HG02943 (cell line): ENCODE results near the gene H19.

Source experiments
- ATAC-seq: cut with Tn5 transposase; IDR thresholded peaks from one replicate; pipeline ENCODE4 v1.9.1; 2021; ENCODE audit warnings: mild to moderate bottlenecking, low read depth, moderate library complexity; ENCODE audit not compliant: unreplicated experiment

The H19 gene

GRCh38 chr11:1949302-1949701, 48.3 kb downstream of the H19 start:
- no peak for ATAC-seq

- no peak for ATAC-seq
Measured at GRCh38 chr11:1948389-1948788, 49.3 kb downstream of the H19 start.

- no peak for ATAC-seq
Measured at GRCh38 chr11:1947592-1948237, 49.9 kb downstream of the H19 start.

- no peak for ATAC-seq
Measured at GRCh38 chr11:1946812-1947484, 50.7 kb downstream of the H19 start, which contains the start of gene MRPL23. Gene MRPL23, plus strand, starts transcription at chr11:1947332. Its CDS starts 31 bp downstream, at chr11:1947363.
